Endothelial cell of hepatic sinusoid (primary cell): ENCODE results near the gene LEUTX.
"Not testable (repeated sequence)": the region's sequence is repeated elsewhere in the genome, so short reads cannot be mapped to it uniquely, and the experiment has no call there.

Experiments
- in situ Hi-C: cut with HindIII; loops from 2 replicates; pipeline ENCODE4 v1.10.0; 2017; ENCODE audit warnings: low sequenced_read_pairs

LEUTX gene

GRCh38 chr19:39778763-39779162, at the start of gene LEUTX:
Gene LEUTX (plus strand): TSS chr19:39778854. CDS start chr19:39778921, 67 bp downstream.
- in situ Hi-C loops = loop anchor here (25.0 kb wide), 1 partner anchor 159 kb away; the partner anchor contains the start of gene FCGBP

- in situ Hi-C loops = no loop called here
These were observed 49.1 kb upstream of the LEUTX start for GRCh38 chr19:39729594-39729993.

GRCh38 chr19:39731685-39732084, 47.0 kb upstream of the LEUTX start:
- in situ Hi-C loops = loop anchor here (5.0 kb wide), 1 partner anchor 49 kb away; no protein-coding TSS in a partner anchor

- in situ Hi-C loops = loop anchor here (5.0 kb wide), 1 partner anchor 52 kb away; no protein-coding TSS in a partner anchor
These were observed 44.8 kb upstream of the LEUTX start for GRCh38 chr19:39733841-39734240.

GRCh38 chr19:39735688-39736087, 43.0 kb upstream of the LEUTX start:
- in situ Hi-C loops = no loop called here

- in situ Hi-C loops = no loop called here
These were observed 42.6 kb upstream of the LEUTX start for GRCh38 chr19:39736088-39736487.

- in situ Hi-C loops = no loop called here
These were observed 41.3 kb upstream of the LEUTX start for GRCh38 chr19:39737351-39737750.

- in situ Hi-C loops = no loop called here
These were observed 40.8 kb upstream of the LEUTX start, which contains the start of gene CLC for GRCh38 chr19:39737891-39738290. Gene CLC (minus strand): TSS chr19:39738029. CDS start chr19:39737952, 77 bp downstream.

- in situ Hi-C loops = no loop called here
These were observed 39.8 kb upstream of the LEUTX start for GRCh38 chr19:39738814-39739213.

- in situ Hi-C loops = no loop called here
These were observed 38.3 kb upstream of the LEUTX start for GRCh38 chr19:39740395-39740794.

- in situ Hi-C loops = loop anchor here (5.0 kb wide), 1 partner anchor 37 kb away; no protein-coding TSS in a partner anchor
These were observed 33.0 kb upstream of the LEUTX start for GRCh38 chr19:39745643-39746042.

GRCh38 chr19:39746836-39747529, 31.7 kb upstream of the LEUTX start:
- in situ Hi-C loops = loop anchor here (5.0 kb wide), 1 partner anchor 35 kb away; no protein-coding TSS in a partner anchor

GRCh38 chr19:39749981-39750380, 28.7 kb upstream of the LEUTX start:
- in situ Hi-C loops = loop anchor here (5.0 kb wide), 1 partner anchor 32 kb away; no protein-coding TSS in a partner anchor

GRCh38 chr19:39752390-39752789, 26.3 kb upstream of the LEUTX start:
- in situ Hi-C loops = no loop called here

- in situ Hi-C loops = no loop called here
These were observed 25.9 kb upstream of the LEUTX start for GRCh38 chr19:39752795-39753194.

GRCh38 chr19:39754544-39754943, 24.1 kb upstream of the LEUTX start:
- in situ Hi-C loops = no loop called here

GRCh38 chr19:39754971-39755370, 23.7 kb upstream of the LEUTX start:
- in situ Hi-C loops = no loop called here

- in situ Hi-C loops = no loop called here
These were observed 19.0 kb upstream of the LEUTX start for GRCh38 chr19:39759457-39760184.

- in situ Hi-C loops = not testable (repeated sequence)
These were observed 16.8 kb upstream of the LEUTX start for GRCh38 chr19:39761851-39762250.

- in situ Hi-C loops = no loop called here
These were observed 13.3 kb upstream of the LEUTX start for GRCh38 chr19:39765091-39766076.

GRCh38 chr19:39768334-39768733, 10.3 kb upstream of the LEUTX start:
- in situ Hi-C loops = no loop called here
